A673 (cell line): ENCODE measurements around the gene PRR14. TPM values are rescaled to one million over a fixed set of nuclear protein-coding genes. Genes with fewer than 3 reads are reported as not detected.

ENCODE experiments used
- BruUV-seq: library from RNA; stranded (reverse); fragments of 400-500 nt; replicated peaks from 2 replicates; lab custom pipeline; 2021; lab: Mats Ljungman, UMichigan
- CTCF ChIA-PET: fragments of 300-600 bp; sonication (Branson Sonifier 250); formaldehyde crosslinking; loops from one replicate; lab custom pipeline; 2022; ENCODE audit warnings: antibody characterized with exemption; lab: Charles Lee
- POLR2A ChIA-PET: fragments of 300-600 bp; sonication (Branson Sonifier 250); formaldehyde crosslinking; loops from one replicate; lab custom pipeline; 2022; ENCODE audit warnings: antibody characterized with exemption; ENCODE audit not compliant: low non-redundant PET; lab: Charles Lee
- DNase-seq: peaks from one replicate; pipeline ENCODE4 v3.0.0-alpha.2; 2015; ENCODE audit warnings: low spot score
- H3K27ac ChIP-seq: fragments of 200-600 bp; sonication (generic); 2 replicates; pipeline ENCODE4 v1.5.1; 2016; ENCODE audit warnings: mixed run types, low read depth, mild to moderate bottlenecking, mixed read lengths, antibody characterized with exemption, low read length; ENCODE audit not compliant: poor library complexity, severe bottlenecking
- H3K27me3 ChIP-seq: fragments of 200-600 bp; sonication (generic); replicated peaks from 2 replicates; pipeline ENCODE4 v1.6.1; 2017; ENCODE audit warnings: mixed run types, low read depth, mild to moderate bottlenecking, mixed read lengths, antibody characterized with exemption, low read length; ENCODE audit not compliant: insufficient read depth, poor library complexity
- H3K36me3 ChIP-seq: fragments of 200-600 bp; sonication (generic); 2 replicates; pipeline ENCODE4 v1.6.1; 2016; ENCODE audit warnings: mixed run types, mild to moderate bottlenecking, mixed read lengths, antibody characterized with exemption, low read length; ENCODE audit not compliant: insufficient read depth, poor library complexity, severe bottlenecking
- H3K4me1 ChIP-seq: fragments of 200-600 bp; sonication (generic); 2 replicates; pipeline ENCODE4 v1.6.1; 2017; ENCODE audit warnings: mixed run types, mild to moderate bottlenecking, mixed read lengths, antibody characterized with exemption, low read length; ENCODE audit not compliant: insufficient read depth, poor library complexity, severe bottlenecking
- H3K4me3 ChIP-seq: fragments of 200-600 bp; sonication (generic); 2 replicates; pipeline ENCODE4 v1.5.1; 2016; ENCODE audit warnings: low read depth, mixed run types, mild to moderate bottlenecking, mixed read lengths, low read length; ENCODE audit not compliant: poor library complexity, severe bottlenecking
- H3K9me3 ChIP-seq: fragments of 200-600 bp; sonication (generic); 2 replicates; pipeline ENCODE4 v1.6.1; 2016; ENCODE audit warnings: mixed run types, low read depth, mild to moderate bottlenecking, mixed read lengths, antibody characterized with exemption, low read length; ENCODE audit not compliant: poor library complexity, severe bottlenecking
- EZH2 ChIP-seq: fragments of 200-600 bp; sonication (generic); IDR thresholded peaks from 2 replicates; pipeline ENCODE4 v1.6.1; 2017; ENCODE audit warnings: borderline replicate concordance, low read depth, mild to moderate bottlenecking, mixed read lengths, antibody characterized with exemption, low read length; ENCODE audit not compliant: poor library complexity, severe bottlenecking
- intact Hi-C: fragments of 100-400 bp; cut with micrococcal nuclease; formaldehyde crosslinking; loops from one replicate; pipeline ENCODE4 v1.10.0; 2022; ENCODE audit not compliant: unreplicated experiment
- total RNA-seq: library from RNA; stranded (reverse); gene quantifications from 2 replicates; pipeline ENCODE4 v1.2.3, GENCODE V29; 2021

Gene PRR14
- total RNA-seq, 1 experiment from 2014 or later = 35.7 TPM

GRCh38 chr16:30703971-30704370, 53.2 kb downstream of the PRR14 start:
- intact Hi-C loops = no loop called here
- H3K9me3 ChIP-seq = no peaks in the 10 kb centered on the region
- no TSS peak for BruUV-seq
- no peak for TF ChIP-seq EZH2
- peaks cover 12% of the 10 kb centered on the region for H3K4me1 ChIP-seq
- ChIA-PET POLR2A (no interaction called here), CTCF (no interaction called here)
- H3K27me3 ChIP-seq = no peaks in the 10 kb centered on the region
- H3K27ac ChIP-seq = no peak overlapping the region
- DNase-seq = no peak
- H3K4me3 ChIP-seq = no peak overlapping the region
- peaks cover 80% of the 10 kb centered on the region for H3K36me3 ChIP-seq

Other genes with a start within 250 kb of the PRR14 start
- gene ZNF771, start 243.4 kb upstream of the PRR14 start, total RNA-seq = 21.9 and 22.2 TPM in 2 replicates
- 92.5 and 111 TPM in 2 replicates for gene DCTPP1, start 220.9 kb upstream of the PRR14 start, total RNA-seq
- 54.2 and 55.2 TPM in 2 replicates for gene SEPHS2, start 205.1 kb upstream of the PRR14 start, total RNA-seq
- not detected in 2 replicates for gene ITGAL, start 178.2 kb upstream of the PRR14 start, total RNA-seq
- 32.7 and 39.5 TPM in 2 replicates for gene ZNF768, start 124.4 kb upstream of the PRR14 start, total RNA-seq
- 10.6 and 12.7 TPM in 2 replicates for gene ZNF747, start 116.1 kb upstream of the PRR14 start, total RNA-seq
- gene ZNF764, start 92.6 kb upstream of the PRR14 start, total RNA-seq = 15.2 and 17.7 TPM in 2 replicates
- 8.5 and 9.1 TPM in 2 replicates for gene ZNF688, start 79.2 kb upstream of the PRR14 start, total RNA-seq
- 21.4 and 23.2 TPM in 2 replicates for gene ZNF785, start 65.3 kb upstream of the PRR14 start, total RNA-seq
- gene ZNF689, start 40.6 kb upstream of the PRR14 start, total RNA-seq = 18.1 and 21.1 TPM in 2 replicates
- 71.2 and 79.9 TPM in 2 replicates for gene FBRS, start 7.5 kb downstream of the PRR14 start, total RNA-seq
- 86.2 and 104 TPM in 2 replicates for gene SRCAP, start 48.2 kb downstream of the PRR14 start, total RNA-seq
- 35.3 and 37.8 TPM in 2 replicates for gene PHKG2, start 97.5 kb downstream of the PRR14 start, total RNA-seq
- 11.7 and 14.1 TPM in 2 replicates for gene CFAP119, start 111.1 kb downstream of the PRR14 start, total RNA-seq
- 132 and 145 TPM in 2 replicates for gene RNF40, start 111.4 kb downstream of the PRR14 start, total RNA-seq
- 25.3 and 26.9 TPM in 2 replicates for gene ZNF629, start 136.2 kb downstream of the PRR14 start, total RNA-seq
- 28.2 and 34.7 TPM in 2 replicates for gene BCL7C, start 243.1 kb downstream of the PRR14 start, total RNA-seq
- gene CTF1, start 245.7 kb downstream of the PRR14 start, total RNA-seq = 1.4 and 1.6 TPM in 2 replicates